Stimulated activated memory B cell treated with anti-CD40 and anti-IgM and Interleukin-4, amounts not matched to agents 10 μg/mL and 1 μg/mL and 100 μg/mL, for 72 hours (primary cell): ENCODE results near the gene IGF2.
"Not testable (repeated sequence)": the region's sequence is repeated elsewhere in the genome, so short reads cannot be mapped to it uniquely, and the experiment has no call there.

Experiments used
- ATAC-seq: fragments of 150-1000 bp; cut with Tn5 transposase; 2 replicates; pipeline ENCODE4 v1.10.0; 2021
- H3K27ac Mint-ChIP-seq: one replicate; pipeline ENCODE4 v1.8.0; 2022; ENCODE audit warnings: mild to moderate bottlenecking, mixed read lengths
- H3K27me3 Mint-ChIP-seq: one replicate; pipeline ENCODE4 v1.8.0; 2022; ENCODE audit warnings: mixed read lengths
- H3K36me3 Mint-ChIP-seq: one replicate; pipeline ENCODE4 v1.8.0; 2022; ENCODE audit warnings: mixed read lengths
- H3K4me1 Mint-ChIP-seq: one replicate; pipeline ENCODE4 v1.8.0; 2022; ENCODE audit warnings: mixed read lengths
- H3K4me3 Mint-ChIP-seq: one replicate; pipeline ENCODE4 v1.8.0; 2022; ENCODE audit warnings: mild to moderate bottlenecking, moderate library complexity, mixed read lengths
- H3K9me3 Mint-ChIP-seq: one replicate; pipeline ENCODE4 v1.8.0; 2022; ENCODE audit warnings: mixed read lengths

IGF2 gene

DNA sequence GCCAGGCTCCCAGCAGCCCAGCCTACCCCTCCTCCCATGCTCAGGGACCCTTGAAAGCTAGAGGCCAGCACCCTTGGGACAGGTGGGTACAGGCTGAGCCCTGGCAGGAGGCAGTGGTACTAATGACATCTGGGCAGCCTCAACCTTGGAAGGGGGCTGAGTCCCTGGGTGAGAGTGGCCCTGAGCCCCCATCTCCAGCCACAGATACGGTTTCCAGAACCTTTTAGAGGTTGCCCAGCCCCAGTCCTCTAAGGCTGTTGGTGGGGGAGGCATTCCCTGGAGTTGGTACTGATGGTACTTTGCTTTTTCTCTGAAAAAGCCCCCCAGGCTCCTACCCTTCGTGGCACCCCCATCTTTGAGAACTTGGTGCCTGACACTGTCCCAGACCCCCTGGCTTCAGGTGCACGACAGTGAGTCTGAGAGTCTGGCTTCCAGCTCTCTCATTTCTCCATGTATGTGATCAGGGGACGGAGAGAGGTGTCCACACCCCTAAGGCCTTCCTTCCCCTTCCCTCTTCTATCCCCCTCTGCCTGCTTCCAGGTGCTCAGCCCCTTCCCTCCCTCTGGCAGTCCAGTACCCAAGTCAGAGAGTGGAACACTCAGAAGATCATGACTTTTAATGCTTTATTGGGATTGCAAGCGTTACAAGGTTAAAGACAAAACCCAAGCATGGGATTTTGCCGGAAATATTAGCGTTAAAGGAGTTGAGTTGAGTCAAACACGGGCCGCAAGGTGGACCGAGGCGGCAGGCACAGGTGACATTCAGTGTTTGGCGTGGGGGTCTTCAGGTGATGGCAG lies 10.5 kb downstream of the IGF2 start:
- H3K27ac Mint-ChIP-seq, result no peak overlapping the region
- peaks cover 80% of the 10 kb centered on the region for H3K27me3 Mint-ChIP-seq
- H3K9me3 Mint-ChIP-seq, result peaks cover 36% of the 10 kb centered on the region
- no peaks in the 10 kb centered on the region for H3K4me1 Mint-ChIP-seq
- H3K4me3 Mint-ChIP-seq, result no peak overlapping the region
- no peaks in the 10 kb centered on the region for H3K36me3 Mint-ChIP-seq
- ATAC-seq, result peak; percentile 5

DNA sequence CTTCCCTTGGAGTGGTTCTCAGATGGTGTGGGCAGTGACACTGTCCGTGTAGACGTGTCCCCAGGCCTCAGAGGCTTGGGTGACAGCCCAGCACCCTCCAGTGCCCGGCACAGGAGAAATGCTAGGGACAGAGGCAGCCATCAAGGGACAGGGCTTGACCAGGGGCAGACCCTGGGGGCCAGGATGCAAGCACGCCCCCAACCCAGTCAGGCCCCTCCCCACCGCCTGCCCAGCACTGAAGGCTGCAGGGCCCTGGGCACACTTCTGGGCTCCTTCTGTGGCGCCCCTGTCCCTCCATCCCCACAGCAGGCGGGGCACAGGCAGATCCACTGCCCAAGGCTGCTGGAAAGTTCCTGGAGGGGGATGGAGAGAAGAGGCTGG lies 11.1 kb downstream of the IGF2 start:
- Mint-ChIP-seq H3K4me3 (no peak overlapping the region), H3K36me3 (no peaks in the 10 kb centered on the region), H3K9me3 (peaks cover 36% of the 10 kb centered on the region), H3K4me1 (no peaks in the 10 kb centered on the region), H3K27ac (no peak overlapping the region), H3K27me3 (peaks cover 80% of the 10 kb centered on the region)
- peak; percentile 3 for ATAC-seq

DNA sequence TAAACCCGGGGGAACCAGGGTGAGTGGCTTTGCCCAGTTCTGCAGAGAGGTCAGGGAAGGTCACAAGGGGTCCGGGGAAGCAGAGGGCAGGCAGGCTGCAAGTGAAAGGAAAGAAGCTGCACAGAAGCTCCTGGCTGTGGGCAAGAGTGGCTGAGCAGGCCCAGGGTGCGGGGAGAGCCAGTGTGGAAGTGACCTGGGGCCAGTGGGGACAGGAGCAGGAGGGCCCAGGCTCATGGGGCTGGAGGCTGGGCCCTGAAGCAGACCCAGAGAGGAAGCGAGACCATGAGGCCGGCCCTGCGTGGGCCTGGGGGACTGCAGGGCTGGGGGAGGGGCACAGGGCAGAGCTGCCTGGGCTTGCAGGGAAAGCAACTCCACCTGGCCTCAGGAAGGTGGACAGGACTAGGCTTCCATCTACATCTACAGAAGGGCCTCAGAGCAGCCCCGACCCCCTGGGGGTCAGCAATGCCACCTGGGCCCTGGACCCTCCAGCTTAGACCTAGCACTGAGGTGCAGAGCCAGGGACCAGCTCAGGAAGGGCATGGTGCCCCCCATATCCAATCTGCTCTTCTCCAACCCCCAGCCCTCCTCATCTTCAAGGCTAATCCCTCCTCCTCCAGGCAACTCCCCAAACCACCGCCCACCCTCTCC lies 11.6 kb downstream of the IGF2 start:
- Mint-ChIP-seq H3K27ac (no peak overlapping the region), H3K9me3 (peaks cover 36% of the 10 kb centered on the region), H3K4me1 (no peaks in the 10 kb centered on the region), H3K4me3 (no peak overlapping the region), H3K27me3 (peaks cover 78% of the 10 kb centered on the region), H3K36me3 (no peaks in the 10 kb centered on the region)
- peak; percentile 14 for ATAC-seq

DNA sequence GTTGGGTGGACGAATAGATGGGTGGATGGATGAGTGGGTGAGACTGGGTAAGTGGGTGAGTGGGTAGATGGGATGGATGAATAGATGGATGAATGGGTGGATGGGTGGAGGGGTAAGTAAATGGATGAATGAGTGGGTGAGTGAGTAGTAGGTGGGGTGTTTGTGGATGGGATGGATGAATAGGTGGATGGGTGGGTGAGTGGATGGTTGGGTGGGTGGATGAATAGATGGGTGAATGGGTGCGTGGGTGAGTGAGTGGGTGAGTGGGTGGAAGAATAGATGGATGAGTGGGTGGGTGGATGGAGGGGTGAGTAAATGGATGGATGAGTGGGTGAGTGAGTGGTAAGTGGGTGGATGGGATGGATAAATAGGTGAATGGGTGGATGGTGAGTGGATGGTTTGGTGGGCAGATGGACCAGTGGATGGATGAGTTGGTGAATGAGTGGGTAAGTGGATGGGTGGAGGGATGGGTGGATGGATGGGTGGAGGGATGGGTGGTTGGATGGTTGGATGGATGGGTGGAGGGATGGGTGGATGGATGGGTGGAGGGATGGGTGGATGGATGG lies 12.6 kb downstream of the IGF2 start:
- peaks cover 75% of the 10 kb centered on the region for H3K27me3 Mint-ChIP-seq
- peak; percentile 25 for ATAC-seq
- H3K4me1 Mint-ChIP-seq, result no peaks in the 10 kb centered on the region
- H3K27ac Mint-ChIP-seq, result no peak overlapping the region
- no peak overlapping the region for H3K4me3 Mint-ChIP-seq
- H3K36me3 Mint-ChIP-seq, result no peaks in the 10 kb centered on the region
- H3K9me3 Mint-ChIP-seq, result peaks cover 31% of the 10 kb centered on the region

DNA sequence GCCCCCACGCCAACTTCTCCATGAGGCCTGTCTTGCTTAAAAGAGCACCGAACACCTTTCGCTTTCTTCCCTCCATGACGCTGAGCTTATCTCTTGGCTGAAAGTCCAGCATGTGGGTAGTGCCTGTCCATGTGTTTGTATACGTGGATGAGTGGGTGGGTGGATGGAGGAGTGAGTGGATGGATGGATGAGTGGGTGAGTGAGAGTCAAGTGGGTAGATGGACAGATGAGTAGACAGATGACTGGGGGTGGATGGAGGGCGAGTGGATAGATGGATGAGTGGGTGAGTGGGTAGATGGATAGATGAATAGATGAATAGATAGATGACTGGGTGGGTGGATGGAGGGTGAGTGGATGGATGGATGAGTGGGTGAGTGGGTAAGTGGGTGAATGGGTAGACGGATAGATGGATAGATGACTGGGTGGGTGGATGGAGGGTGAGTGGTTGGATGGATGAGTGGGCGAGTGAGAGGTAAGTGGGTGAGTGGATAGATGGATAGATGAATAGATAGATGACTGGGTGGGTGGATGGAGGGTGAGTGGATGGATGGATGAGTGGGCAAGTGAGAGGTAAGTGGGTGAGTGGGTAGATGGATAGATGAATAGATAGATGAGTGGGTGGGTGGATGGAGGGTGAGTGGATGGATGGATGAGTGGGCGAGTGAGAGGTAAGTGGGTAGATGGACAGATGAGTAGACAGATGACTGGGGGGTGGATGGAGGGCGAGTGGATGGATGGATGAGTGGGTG lies 14.3 kb downstream of the IGF2 start:
- H3K36me3 Mint-ChIP-seq, result not testable (repeated sequence)
- H3K27me3 Mint-ChIP-seq, result peaks cover 70% of the 10 kb centered on the region

DNA sequence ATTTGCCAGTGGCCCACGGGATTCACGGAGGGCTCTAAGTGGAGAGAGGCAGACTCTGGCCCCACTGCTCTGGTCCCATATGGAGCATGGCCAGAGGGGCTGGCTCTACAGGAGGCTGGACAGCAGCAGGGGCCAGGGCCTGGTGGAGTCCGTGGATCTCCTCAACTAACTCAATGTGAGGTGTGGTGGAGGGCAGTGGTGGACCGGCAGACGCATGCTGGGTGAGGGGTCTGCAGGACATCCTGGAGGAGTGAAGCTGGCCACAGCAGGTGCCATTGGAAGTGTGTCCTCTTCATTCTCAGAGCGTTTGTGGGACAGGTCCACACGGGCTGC lies 15.6 kb downstream of the IGF2 start:
- Mint-ChIP-seq H3K36me3 (no peaks in the 10 kb centered on the region), H3K27ac (no peak overlapping the region), H3K4me3 (no peak overlapping the region), H3K4me1 (no peaks in the 10 kb centered on the region), H3K9me3 (peaks cover 23% of the 10 kb centered on the region), H3K27me3 (peaks cover 64% of the 10 kb centered on the region)
- ATAC-seq, result no peak

More for the DNA sequence above, 14.3 kb downstream of the IGF2 start:
- H3K27ac Mint-ChIP-seq, H3K4me1 Mint-ChIP-seq, ATAC-seq, H3K4me3 Mint-ChIP-seq: not testable (repeated sequence)
- H3K9me3 Mint-ChIP-seq, result peaks cover 23% of the 10 kb centered on the region

DNA sequence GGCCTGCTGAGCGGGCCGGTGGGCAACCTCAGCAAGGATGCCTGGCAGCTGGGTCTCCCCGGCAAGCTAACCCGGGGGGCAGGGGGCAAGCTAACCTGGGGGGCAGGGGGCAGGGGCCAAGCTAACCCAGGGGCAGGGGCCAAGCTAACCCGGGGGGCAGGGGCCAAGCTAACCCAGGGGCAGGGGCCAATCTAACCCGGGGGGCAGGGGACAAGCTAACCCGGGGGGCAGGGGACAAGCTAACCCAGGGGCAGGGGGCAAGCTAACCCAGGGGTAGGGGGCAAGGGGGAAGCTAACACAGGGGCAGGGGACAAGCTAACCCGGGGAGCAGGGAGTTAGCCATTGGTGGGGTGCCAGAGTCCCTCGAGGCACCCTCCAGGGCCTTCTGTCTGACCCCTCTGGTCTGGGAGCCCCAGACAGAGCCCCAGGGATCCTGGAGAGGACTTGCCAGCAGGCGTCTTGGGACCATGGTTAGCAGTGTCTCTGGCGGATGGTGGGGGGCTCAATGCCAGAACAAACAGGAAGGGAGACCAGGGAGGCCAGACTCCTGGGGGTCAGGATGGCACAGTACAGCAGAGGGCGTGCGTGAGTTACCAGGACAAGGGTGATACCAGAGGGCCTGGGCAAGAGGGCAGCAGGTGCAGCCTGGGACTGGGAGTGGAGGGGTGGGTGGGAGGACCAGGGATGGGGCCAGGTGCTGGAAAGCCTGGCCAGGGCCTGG lies 16.1 kb downstream of the IGF2 start:
- no peak for ATAC-seq
- Mint-ChIP-seq H3K4me3 (no peak overlapping the region), H3K27me3 (peaks cover 70% of the 10 kb centered on the region), H3K9me3 (peaks cover 23% of the 10 kb centered on the region), H3K36me3 (no peaks in the 10 kb centered on the region), H3K27ac (no peak overlapping the region), H3K4me1 (no peaks in the 10 kb centered on the region)

DNA sequence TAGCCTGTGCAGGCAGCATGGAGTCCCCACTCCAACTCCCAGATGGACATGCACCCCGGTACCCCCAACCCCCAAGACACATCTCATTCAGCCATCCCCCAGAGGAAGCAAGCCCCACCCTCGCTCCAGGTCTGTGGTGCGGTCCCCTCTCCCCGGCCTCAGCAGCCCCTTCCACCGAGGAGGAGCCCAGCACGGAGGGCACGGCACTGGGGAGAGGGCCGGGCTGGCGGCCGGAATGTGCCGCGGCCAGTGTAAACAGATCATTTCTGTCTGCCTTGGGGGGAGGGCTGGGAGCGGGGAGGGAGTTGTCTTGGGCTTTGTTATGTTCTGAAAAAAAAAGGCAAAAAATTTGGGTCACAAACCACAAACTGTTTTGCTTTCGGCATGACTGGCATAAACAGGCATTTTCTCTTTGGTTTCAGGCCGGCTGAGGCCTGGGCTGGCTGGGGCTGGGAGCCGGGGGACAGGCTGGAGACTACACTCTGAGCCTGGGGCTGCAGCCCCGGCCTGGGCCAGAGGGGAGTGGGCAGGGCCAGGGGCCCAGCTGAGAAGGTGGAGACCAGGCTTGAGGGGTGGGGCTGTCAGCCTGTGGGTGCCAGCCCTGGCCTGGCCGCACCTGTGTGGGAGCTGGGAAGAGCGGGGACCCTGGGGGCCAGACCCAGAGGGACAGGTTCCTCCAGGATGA lies 16.8 kb downstream of the IGF2 start:
- Mint-ChIP-seq H3K27ac (no peak overlapping the region), H3K4me1 (no peaks in the 10 kb centered on the region), H3K4me3 (no peak overlapping the region), H3K36me3 (no peaks in the 10 kb centered on the region), H3K9me3 (peaks cover 23% of the 10 kb centered on the region), H3K27me3 (peaks cover 67% of the 10 kb centered on the region)
- no peak for ATAC-seq

DNA sequence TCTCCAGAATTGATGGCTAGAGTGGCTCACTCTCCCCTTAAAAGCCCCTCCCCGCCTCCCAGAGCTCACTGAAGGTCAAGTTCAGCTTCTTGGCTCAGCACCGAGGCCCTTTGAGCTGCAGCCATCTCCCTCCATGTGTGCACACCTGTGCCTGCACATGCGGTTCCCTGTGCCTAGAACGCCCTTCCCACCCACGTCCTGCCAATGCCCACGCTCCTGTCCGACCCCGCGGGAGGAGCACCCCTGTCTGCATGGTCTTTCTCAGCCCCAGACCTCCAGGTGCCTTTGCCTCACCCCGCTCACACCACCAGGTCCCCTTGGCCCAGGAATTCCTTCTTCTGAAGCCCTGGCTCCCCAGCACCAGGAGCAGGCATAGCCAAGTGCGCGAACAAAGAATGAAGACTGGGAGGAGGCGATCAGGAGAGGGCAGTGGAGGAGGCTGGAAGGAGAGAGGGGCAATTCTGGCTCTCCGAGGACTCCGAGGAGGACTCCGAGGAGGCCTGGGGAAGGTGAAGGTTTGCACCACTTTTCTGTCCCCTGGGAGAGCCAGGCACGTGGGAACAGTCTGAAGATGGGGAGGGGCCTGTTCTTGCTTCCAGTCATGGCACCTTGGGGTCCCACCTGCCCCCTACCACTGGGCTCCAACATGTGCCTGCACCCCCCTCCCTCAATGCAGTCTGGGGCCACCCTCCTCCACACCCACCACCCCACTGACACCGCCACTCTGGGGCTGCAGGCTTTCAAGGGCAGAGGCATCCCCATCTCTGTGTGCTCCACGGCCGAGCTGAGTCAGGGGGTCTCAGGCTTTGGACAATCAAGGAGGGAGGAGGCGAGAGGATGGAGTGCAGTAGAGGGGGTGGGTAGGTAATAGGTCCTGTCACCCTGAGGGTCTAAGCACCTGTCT lies 17.7 kb downstream of the IGF2 start:
- Mint-ChIP-seq H3K27me3 (peaks cover 58% of the 10 kb centered on the region), H3K4me3 (no peak overlapping the region), H3K27ac (no peak overlapping the region), H3K9me3 (peaks cover 21% of the 10 kb centered on the region), H3K36me3 (no peaks in the 10 kb centered on the region), H3K4me1 (no peaks in the 10 kb centered on the region)
- ATAC-seq, result no peak

DNA sequence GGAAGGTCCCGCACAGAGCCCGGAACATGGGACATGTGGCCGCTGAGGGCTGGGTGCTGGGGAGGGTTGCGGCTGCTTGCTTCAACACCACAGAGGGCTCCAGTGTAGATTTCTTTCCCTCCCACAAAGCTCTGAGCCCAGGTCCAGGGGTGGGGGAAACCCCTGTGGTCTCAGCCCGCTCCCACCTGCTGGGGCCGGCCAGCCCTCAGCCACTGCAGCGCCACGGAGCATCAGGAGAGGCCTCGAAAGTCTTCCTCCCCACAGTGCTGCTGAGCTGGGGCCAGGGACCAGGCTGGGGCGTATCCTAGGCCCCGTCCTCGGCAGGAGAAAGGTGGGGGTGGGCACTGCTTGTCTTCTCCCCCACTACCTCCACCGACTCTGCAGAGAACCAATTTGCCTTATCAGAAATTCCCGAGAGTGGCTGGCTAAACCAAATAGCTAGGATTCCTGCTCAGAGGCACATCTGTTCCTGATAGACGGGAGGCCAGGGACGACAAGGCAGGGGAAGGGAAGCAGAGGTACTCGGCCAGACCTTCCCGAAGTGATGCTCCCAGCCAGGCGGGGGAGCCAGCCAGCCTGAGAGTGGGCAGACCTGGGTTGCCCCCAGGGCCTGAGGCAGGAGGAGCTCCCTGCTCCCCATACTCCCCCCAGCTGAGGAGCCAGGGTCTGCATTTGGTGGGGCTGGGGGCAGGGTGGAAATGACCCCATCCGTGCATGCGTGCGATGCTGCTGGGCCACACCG lies 18.7 kb downstream of the IGF2 start:
- Mint-ChIP-seq H3K4me3 (no peak overlapping the region), H3K4me1 (no peaks in the 10 kb centered on the region), H3K9me3 (peaks cover 16% of the 10 kb centered on the region), H3K36me3 (no peaks in the 10 kb centered on the region), H3K27ac (no peak overlapping the region), H3K27me3 (peaks cover 57% of the 10 kb centered on the region)
- no peak for ATAC-seq

DNA sequence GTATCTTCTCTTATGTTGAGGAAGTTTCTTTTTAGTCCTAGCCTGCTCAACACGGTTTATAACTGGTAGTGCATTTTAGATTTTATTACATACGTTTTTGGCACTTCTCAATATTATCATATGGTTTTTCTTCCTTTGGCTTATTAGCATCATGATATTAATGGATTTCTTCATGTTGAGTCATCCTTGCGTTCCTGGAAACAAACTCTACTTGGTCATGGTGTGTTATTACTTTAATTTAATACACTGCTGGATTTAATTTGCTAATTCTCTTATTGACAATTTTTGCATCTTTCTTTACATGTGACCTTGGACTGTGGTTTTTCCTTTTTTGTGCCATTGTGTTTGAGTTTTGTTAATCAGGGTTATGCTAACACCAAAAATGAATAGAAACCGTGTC lies 20.5 kb downstream of the IGF2 start:
- H3K27ac Mint-ChIP-seq, result no peak overlapping the region
- no peak for ATAC-seq
- H3K36me3 Mint-ChIP-seq, result no peaks in the 10 kb centered on the region
- H3K4me3 Mint-ChIP-seq, result no peak overlapping the region
- peaks cover 54% of the 10 kb centered on the region for H3K27me3 Mint-ChIP-seq
- H3K4me1 Mint-ChIP-seq, result no peaks in the 10 kb centered on the region
- peaks cover 6% of the 10 kb centered on the region for H3K9me3 Mint-ChIP-seq

DNA sequence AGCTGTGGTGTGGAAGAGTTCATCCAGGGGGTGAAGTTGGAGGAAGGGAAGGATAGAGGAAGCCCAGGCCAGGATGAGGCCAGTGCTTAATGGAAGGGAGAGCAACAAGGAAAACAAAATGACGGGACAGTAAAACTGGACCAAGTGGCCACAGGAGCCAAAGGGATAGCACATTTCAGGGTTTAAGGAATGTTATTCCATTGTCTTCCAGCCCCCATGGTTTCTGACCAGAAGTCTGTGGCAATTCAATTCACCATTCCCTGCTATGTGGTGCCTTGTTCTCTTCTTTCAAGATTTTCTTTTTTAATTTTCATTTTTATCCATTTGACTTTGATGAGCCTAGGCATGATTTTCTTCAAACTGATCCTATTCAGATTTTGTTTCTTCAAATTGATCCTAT lies 22.5 kb downstream of the IGF2 start:
- H3K4me1 Mint-ChIP-seq, result no peaks in the 10 kb centered on the region
- H3K27ac Mint-ChIP-seq, result no peak overlapping the region
- H3K9me3 Mint-ChIP-seq, result peaks cover 6% of the 10 kb centered on the region
- H3K27me3 Mint-ChIP-seq, result peaks cover 51% of the 10 kb centered on the region
- H3K4me3 Mint-ChIP-seq, result no peak overlapping the region
- H3K36me3 Mint-ChIP-seq, result no peaks in the 10 kb centered on the region
- no peak for ATAC-seq

DNA sequence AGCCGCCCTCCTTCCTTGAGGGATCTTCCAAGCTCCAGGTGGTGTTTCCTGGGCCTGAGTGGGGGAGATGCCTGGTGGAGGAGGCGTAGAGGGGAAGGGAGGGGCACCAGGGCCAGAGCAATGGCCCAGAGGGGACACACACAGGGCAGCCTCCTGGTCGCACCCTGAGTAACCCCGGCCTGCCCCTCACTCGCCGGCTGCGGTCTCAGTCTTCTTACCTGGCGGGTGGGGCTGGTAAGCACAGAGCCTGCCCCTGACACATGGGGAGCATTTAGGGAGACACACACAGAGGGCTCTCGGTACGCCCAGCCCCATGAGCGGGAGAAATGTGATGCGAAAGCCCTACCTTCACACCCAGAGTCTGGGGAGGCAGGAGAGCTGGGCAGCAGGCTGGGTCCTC lies 23.9 kb downstream of the IGF2 start:
- Mint-ChIP-seq H3K27ac (no peak overlapping the region), H3K36me3 (no peaks in the 10 kb centered on the region), H3K4me1 (no peaks in the 10 kb centered on the region), H3K27me3 (peaks cover 45% of the 10 kb centered on the region), H3K9me3 (peaks cover 6% of the 10 kb centered on the region), H3K4me3 (no peak overlapping the region)
- peak; percentile 15 for ATAC-seq
